Measurements from ENCODE around the gene ATP6V1C2.

DNA sequence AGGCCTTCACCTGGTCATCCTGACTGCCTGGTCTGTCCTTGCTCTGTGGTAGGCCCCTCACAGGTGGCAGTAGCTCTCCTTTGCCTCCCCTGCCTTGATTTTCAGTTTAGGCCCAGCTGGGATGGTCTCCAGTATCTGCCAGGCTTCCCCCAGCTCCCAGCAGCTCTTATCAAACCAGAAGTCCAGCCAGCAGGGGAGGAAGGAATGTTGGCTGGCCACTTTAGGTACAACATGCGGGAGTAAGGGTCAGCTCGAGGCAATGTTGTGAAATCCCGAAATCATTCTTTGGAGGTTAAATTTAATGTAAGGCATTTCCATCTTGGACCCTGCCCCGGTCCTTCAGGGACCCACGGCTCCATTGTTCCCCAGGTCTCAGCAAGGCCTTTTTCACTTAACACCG, 16.8 kb downstream of the ATP6V1C2 start:
- TF ChIP-seq, protein P1, sequence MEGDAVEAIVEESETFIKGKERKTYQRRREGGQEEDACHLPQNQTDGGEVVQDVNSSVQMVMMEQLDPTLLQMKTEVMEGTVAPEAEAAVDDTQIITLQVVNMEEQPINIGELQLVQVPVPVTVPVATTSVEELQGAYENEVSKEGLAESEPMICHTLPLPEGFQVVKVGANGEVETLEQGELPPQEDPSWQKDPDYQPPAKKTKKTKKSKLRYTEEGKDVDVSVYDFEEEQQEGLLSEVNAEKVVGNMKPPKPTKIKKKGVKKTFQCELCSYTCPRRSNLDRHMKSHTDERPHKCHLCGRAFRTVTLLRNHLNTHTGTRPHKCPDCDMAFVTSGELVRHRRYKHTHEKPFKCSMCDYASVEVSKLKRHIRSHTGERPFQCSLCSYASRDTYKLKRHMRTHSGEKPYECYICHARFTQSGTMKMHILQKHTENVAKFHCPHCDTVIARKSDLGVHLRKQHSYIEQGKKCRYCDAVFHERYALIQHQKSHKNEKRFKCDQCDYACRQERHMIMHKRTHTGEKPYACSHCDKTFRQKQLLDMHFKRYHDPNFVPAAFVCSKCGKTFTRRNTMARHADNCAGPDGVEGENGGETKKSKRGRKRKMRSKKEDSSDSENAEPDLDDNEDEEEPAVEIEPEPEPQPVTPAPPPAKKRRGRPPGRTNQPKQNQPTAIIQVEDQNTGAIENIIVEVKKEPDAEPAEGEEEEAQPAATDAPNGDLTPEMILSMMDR (IDR thresholded peaks at IDR 0.05; ENCODE audit: low read depth, low read length, poor library complexity, severe bottlenecking): no peak
- no peak for TF ChIP-seq EZH2phosphoT487 (IDR thresholded peaks at IDR 0.05; ENCODE audit: borderline replicate concordance, low read length)

Measured in DOHH2 (cell line).